GM19463 (cell line): ENCODE data around the gene RBM4.
A peak's percentile ranks its signal among the peaks of the same experiment; 100 is the strongest.

Source experiments
- ATAC-seq: cut with Tn5 transposase; IDR thresholded peaks from one replicate; pipeline ENCODE4 v1.9.1; 2021; ENCODE audit warnings: mild to moderate bottlenecking, moderate library complexity; ENCODE audit not compliant: unreplicated experiment

RBM4 gene

DNA sequence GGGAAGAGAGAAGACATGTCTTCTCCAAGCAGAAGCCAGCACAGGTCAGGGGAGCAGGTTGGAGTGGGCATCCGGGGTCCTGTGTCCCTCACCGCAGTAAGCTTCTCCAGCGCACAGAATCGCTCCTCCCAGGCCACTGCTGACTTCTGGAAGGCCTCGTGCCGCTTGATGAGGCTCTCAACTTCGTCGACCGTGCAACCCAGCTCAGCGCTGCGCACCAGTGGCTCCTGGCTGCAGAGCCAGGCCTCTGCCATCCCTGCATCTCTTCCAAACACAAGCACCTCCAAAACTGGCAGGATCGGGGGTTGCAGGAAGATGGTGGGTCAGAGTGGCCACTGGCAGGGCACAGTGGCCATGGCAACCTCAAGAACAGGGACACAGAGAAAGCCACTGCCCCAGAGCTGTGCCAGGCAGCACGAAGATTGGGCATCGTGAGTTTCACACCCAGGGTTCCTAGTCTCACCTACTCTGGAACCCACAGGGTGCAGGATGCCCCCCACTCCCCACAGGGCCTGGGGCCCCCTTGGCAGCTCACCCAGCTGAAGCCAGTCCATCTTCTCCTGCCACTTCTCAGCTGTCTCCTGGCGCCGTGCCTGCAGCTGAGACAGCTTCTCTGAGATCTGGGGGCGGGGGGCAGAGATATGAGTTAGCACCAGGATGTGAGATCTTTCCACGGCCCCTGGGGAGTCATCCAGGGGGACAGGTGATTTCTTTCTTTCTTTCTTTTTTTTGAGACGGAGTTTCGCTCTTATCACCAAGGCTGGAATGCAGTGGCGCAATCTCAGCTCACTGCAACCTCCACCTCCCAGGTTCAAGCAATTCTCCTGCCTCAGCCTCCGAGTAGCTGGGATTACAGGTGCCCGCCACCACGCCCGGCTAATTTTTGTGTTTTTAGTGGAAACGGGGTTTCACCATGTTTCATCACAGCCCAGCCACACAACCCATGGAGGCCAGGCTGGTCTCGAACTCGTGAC, 50.3 kb downstream of the RBM4 start:
- ATAC-seq: no peak

DNA sequence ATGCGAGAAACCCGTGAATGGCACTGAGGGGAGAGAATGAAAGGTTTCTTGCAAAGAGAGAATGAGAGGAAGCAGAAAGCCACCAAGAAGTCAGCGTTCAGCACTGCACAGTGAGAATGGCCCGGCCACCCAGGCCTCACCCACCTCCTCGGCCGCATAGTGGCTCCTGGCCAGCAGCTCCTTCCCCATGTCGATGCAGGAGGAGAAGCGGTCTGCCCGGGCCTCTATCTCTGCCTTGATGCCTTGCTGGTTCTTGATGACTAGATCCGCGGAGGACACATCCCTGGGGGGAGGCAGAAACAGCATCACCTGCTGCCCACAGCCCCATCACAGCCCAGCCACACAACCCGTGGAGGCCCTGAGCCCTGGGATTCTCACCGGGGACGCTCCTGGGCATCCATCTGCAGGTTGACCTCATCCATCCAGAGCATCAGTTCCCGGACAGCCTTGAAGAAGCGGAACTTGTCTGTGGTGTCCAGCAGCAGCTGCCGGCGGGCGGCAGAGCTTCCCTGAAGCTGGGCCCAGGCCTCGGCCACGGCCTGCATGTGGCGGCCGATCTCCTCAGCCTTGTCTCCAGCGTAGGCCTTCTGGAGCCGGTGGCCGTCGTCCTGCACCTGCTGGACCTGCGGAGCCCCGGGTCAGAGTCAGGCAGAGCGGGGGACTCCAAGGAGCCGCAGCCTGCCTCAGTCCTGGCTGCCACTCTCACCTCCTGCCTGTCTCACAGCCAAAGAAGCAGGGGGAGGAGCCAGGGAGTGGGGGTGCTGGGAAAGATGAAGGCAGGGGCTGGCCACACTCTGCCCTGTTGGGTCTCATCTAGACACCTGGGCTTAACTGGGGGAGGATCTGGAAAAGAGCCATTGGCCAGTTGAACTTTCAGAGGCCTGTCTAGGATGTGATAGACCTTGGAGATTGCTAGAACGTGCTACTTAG, 51.4 kb downstream of the RBM4 start:
- no peak for ATAC-seq

DNA sequence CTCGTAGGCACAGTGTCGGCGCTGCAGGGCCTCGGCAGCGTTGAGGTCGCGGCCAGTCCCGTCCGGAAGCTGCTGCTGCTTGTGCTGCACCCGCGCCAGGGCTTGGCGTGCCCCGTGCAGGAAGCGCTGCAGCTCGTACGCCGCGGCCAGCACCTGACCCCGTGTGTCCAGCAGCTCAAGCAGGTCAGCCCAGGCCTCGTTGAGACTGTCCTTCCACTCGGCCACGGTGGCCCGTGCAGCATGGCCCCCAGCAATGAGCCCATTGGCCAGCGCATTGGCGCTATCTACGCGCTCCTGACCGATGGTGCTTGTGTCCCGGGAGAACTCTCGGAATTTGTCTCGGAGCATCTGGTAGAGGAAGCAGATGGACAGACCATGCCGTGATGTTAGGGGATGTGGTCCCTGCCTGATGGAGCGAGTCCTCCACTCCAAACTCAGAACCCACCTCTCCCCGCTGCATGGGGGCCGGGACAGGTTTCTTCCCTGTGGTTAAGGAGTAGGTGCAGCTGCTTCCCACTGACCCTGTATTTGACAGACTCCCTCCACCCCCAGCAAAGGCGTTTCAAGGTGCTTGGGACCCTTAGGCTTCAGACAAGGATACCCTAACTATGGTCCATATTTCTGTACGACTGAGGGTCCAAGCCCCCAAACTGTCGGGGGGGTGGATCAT, 52.9 kb downstream of the RBM4 start:
- no peak for ATAC-seq

DNA sequence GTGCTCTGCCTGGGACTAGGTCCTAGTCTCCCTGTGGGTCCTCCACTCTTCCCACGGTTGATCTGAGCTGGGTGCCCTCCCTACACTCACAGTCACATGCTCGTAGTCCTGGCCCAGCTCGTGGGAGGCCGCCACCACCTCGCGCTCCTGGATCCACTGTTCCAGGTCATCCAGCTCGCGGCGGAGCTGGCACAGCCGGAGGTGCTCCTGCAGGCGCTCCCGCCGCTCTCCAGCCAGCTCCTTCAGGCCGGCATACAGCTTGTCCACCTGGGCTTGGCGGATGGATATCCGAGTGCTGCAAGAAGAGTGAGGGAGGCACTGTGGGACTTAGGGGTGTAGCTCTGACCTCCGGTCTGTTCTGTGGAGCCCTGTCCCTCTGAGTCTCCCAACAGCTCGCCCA, 53.9 kb downstream of the RBM4 start:
- no peak for ATAC-seq

DNA sequence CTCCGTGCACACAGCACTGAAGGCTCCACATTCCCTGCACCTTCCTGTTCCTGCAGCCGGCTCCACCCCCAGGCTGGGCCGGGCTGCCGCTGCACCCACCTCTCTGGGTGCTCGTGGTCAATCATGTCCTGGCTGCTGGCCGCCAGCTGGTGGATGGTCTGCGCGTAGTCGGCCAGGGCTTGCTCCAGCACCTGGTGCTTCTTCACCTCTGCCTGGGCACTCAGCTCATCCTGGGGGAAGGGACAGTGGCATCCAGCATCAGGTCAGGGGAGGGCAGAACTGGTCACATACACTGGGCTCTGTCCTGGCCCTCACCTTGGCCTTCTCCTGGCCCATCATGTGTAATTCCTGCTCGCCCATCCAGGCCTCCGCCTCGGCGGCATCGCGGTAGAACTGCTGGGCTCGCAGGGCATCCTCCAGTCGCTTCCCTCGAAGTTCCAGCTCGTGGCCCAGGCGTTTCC, 54.4 kb downstream of the RBM4 start:
- no peak for ATAC-seq

DNA sequence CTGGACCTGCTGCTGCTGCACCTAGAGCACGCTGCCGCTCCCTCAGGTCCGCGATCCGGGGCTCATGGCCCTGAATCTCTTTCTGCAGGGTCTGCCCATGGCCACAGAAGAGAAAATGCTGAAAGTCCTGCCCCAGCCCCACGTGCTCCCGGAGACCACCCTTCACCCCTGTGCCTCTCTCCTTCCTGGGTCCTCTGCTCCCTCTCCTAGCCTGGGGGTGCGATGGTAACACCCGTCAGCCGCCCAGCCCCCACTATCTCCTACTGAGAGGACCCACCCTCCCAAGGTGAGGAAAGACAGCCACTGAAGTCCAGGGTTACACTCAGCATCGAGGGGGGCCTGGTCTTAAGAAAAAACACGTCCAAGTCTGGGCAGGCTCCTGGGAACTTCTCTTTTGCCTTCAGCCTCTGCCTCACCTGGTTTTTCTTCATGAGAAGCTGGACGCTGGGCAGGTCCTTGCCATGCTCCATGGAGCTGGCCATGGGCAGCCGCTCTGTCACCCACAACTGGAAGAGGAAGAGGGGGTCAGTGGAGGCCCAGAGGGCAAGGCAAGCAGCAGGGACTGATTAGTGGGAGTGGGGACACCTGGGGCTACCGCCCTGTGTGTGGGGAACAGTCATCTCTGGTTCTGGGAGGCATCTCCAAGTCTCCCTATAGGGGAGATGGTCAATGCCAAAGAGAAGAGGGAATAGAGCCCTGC, 55.0 kb downstream of the RBM4 start:
- ATAC-seq: no peak

DNA sequence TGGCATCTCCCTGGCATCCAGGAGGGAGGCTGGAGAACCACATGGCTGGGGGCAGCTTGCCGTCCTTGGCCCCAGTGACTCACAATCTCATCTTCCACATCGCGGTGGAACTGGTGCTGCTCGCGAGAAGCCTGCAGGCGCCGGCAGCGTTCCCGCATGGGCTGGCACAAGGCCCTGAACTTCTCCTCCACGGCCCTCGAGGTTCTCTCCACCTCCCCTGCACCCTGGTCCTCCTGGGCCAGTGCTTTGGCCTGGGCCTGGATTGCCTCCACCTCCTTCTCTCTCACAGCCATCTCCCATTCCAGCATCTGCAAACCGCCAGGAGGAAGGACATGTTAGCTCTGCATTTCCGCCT, 55.5 kb downstream of the RBM4 start:
- no peak for ATAC-seq

DNA sequence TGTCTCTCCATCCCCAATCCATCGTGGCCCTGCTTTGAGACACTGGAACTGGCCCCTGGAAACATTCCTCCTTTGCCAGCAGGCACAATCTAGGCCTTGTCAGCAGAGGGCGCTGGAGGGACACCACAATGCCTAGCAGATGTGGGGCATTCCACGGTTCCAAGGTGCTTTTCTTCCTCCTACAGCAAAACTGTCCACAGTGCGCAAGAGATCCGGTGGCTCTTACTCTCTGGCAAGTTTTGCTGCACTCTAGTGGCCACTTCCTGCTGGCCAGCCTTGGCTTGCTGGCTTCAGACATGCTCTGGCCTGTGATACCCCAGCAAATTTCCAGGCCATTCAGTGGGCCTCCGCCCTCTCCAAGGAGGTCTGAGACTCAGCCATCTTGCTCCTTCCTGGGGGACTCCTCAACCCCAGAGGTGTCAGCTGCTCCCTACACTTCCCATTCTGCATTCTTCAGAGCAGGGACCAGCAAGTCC, 56.3 kb downstream of the RBM4 start:
- peak; percentile 60 for ATAC-seq
